ENCODE results near the gene DDB1. TPM values are rescaled to one million over a fixed set of nuclear protein-coding genes. Genes with fewer than 3 reads are reported as not detected.

Gene DDB1
- total and polyA plus RNA-seq, 9 of the 15 experiments (the other 6 are each of a cell fraction or from before 2014, with no cell fraction given), result 172 to 361 (median 266) TPM

DNA sequence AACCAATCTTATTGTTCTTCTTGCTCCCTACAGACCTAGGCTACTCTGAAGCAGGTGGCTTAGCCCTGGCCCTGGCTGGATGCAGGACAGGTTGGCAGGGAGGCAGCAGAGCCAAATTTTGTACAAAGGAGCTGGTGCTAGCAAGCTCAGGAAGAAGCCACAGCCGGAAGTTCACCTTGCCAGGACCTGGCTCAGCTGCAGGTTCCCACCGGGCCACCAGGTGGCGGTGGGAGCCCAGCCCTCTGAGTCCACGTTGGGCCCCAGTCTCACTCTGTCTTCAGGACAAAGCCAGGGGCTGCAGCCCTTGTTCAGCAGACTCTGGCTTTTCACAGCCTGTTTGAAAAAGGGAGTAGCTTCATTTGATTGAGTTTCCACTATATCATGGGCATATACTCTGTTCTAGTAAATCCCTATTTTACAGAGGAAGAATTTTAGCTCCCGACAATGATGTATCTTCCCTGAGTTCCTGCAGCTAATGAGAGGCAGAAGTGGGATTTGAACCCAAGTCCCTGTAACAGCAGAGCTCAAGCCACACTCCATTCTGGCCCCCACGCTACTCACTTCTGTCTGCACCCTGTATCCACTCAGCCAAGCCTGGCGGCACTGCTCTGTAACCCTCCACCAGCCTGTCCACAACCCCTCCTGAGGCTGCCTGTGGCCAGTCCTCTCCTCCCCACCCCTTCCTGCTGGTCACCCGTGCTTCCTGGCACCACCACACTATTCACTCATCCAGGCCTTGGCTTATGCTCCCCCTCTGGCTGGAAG lies 3.4 kb upstream of the DDB1 start (continued):
- no peak for TF ChIP-seq CHD4 (IDR thresholded peaks at IDR 0.05; ENCODE audit: insufficient read depth, insufficient replicate concordance, low read depth, low read length, poor library complexity, severe bottlenecking)
- peak; percentile 38; the same call in 1 of the 2 replicates for TF ChIP-seq POLR2G (IDR thresholded peaks at IDR 0.05; ENCODE audit: low read depth, low read length)
- TF ChIP-seq TSC22D4 (tag; IDR thresholded peaks at IDR 0.05), result no peak
- TF ChIP-seq, protein P1, sequence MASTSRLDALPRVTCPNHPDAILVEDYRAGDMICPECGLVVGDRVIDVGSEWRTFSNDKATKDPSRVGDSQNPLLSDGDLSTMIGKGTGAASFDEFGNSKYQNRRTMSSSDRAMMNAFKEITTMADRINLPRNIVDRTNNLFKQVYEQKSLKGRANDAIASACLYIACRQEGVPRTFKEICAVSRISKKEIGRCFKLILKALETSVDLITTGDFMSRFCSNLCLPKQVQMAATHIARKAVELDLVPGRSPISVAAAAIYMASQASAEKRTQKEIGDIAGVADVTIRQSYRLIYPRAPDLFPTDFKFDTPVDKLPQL (IDR thresholded peaks at IDR 0.05; ENCODE audit: extremely low read depth, insufficient read length), result no peak
- peak; percentile 49; the same call in 1 of the 2 replicates for TF ChIP-seq RBFOX2 (IDR thresholded peaks at IDR 0.05; ENCODE audit: low read depth, low read length)
- TF ChIP-seq, protein P2, sequence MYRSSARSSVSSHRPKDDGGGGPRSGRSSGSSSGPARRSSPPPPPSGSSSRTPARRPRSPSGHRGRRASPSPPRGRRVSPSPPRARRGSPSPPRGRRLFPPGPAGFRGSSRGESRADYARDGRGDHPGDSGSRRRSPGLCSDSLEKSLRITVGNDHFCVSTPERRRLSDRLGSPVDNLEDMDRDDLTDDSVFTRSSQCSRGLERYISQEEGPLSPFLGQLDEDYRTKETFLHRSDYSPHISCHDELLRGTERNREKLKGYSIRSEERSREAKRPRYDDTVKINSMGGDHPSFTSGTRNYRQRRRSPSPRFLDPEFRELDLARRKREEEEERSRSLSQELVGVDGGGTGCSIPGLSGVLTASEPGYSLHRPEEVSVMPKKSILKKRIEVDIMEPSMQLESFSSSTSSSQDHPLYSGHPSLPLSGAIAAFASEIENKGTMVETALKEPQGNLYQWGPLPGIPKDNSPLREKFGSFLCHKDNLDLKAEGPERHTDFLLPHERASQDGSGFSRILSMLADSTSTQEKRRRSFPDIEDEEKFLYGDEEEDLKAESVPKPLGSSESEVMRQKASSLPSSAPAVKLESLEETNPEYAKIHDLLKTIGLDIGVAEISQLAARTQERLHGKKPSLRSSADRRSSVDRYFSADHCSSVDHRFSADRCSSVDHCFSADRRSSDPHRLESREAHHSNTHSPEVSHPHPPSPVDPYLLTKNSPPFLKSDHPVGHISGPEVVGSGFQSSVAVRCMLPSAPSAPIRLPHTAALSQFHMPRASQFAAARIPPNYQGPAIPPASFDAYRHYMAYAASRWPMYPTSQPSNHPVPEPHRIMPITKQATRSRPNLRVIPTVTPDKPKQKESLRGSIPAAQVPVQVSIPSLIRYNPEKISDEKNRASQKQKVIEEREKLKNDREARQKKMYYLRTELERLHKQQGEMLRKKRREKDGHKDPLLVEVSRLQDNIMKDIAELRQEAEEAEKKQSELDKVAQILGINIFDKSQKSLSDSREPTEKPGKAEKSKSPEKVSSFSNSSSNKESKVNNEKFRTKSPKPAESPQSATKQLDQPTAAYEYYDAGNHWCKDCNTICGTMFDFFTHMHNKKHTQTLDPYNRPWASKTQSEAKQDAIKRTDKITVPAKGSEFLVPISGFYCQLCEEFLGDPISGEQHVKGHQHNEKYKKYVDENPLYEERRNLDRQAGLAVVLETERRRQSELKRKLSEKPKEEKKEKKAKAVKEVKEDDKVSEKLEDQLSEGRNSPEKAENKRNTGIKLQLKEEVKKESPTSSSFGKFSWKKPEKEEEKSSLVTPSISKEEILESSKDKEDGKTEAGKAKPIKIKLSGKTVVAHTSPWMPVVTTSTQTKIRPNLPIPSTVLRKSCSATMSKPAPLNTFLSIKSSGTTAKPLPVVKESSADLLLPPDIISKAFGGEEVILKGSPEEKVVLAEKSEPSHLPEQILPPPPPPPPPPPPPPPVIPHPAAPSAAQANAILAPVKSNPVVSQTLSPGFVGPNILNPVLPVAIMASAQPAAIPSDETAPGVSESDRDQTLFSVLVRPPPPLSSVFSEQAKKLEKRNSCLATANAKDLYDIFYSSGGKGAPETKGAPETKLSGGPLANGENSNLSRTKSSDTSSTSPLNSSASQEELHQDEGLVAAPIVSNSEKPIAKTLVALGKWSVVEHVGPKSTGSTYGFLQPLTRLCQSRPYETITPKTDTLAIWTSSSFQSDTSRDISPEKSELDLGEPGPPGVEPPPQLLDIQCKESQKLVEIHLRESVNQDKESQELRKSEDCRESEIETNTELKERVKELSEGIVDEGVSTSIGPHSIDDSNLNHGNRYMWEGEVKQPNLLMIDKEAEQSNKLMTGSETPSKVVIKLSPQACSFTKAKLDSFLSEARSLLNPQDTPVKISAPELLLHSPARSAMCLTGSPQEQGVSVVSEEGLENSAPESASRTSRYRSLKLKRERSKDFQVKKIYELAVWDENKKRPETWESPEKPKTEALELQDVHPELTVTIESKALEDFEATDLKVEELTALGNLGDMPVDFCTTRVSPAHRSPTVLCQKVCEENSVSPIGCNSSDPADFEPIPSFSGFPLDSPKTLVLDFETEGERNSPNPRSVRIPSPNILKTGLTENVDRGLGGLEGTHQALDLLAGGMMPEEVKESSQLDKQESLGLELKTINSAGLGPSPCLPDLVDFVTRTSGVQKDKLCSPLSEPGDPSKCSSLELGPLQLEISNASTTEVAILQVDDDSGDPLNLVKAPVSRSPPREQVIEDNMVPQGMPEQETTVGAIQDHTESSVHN (IDR thresholded peaks at IDR 0.05; ENCODE audit: borderline replicate concordance in 1 of 2, low read depth in 1 of 2), result no peak
- no peak for TF ChIP-seq HDAC2 (IDR thresholded peaks at IDR 0.05)
- TF ChIP-seq, protein P3, sequence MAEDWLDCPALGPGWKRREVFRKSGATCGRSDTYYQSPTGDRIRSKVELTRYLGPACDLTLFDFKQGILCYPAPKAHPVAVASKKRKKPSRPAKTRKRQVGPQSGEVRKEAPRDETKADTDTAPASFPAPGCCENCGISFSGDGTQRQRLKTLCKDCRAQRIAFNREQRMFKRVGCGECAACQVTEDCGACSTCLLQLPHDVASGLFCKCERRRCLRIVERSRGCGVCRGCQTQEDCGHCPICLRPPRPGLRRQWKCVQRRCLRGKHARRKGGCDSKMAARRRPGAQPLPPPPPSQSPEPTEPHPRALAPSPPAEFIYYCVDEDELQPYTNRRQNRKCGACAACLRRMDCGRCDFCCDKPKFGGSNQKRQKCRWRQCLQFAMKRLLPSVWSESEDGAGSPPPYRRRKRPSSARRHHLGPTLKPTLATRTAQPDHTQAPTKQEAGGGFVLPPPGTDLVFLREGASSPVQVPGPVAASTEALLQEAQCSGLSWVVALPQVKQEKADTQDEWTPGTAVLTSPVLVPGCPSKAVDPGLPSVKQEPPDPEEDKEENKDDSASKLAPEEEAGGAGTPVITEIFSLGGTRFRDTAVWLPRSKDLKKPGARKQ (CRISPR knock-in tag; IDR thresholded peaks at IDR 0.05), result no peak
- TF ChIP-seq ZNF717 (CRISPR knock-in tag; IDR thresholded peaks at IDR 0.05), result no peak
- peak; percentile 65; the same call in 1 of the 2 replicates for TF ChIP-seq XRCC5 (IDR thresholded peaks at IDR 0.05; ENCODE audit: low read depth, low read length)
- no peak for TF ChIP-seq DPF2 (IDR thresholded peaks at IDR 0.05)
- TF ChIP-seq, protein P4, sequence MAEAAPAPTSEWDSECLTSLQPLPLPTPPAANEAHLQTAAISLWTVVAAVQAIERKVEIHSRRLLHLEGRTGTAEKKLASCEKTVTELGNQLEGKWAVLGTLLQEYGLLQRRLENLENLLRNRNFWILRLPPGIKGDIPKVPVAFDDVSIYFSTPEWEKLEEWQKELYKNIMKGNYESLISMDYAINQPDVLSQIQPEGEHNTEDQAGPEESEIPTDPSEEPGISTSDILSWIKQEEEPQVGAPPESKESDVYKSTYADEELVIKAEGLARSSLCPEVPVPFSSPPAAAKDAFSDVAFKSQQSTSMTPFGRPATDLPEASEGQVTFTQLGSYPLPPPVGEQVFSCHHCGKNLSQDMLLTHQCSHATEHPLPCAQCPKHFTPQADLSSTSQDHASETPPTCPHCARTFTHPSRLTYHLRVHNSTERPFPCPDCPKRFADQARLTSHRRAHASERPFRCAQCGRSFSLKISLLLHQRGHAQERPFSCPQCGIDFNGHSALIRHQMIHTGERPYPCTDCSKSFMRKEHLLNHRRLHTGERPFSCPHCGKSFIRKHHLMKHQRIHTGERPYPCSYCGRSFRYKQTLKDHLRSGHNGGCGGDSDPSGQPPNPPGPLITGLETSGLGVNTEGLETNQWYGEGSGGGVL (CRISPR knock-in tag; IDR thresholded peaks at IDR 0.05), result no peak
